Peyer's patch (tissue), 4 donors: Measurements from ENCODE around the gene AGXT2. TPM values are rescaled to one million over a fixed set of nuclear protein-coding genes. Genes with fewer than 3 reads are reported as not detected.

Experiments used
- DNase-seq, 3 donors: peaks; one replicate each; pipeline ENCODE4 v3.0.0-alpha.2; 2017 to 2019
- H3K27ac ChIP-seq, 4 donors: fragments of 200-600 bp; sonication (generic); one replicate each; pipeline ENCODE4 v1.5.1; 2016 to 2019
- H3K27me3 ChIP-seq, 2 donors: fragments of 200-600 bp; sonication (generic); one replicate each; pipeline ENCODE4 v1.5.1; 2019
- H3K36me3 ChIP-seq, 3 donors: fragments of 200-600 bp; sonication (generic); one replicate each; pipeline ENCODE4 v1.5.1; 2016 to 2019
- H3K4me1 ChIP-seq, 4 donors: fragments of 200-600 bp; sonication (generic); one replicate each; pipeline ENCODE4 v1.5.1; 2016 to 2019
- H3K4me3 ChIP-seq, 4 donors: fragments of 200-600 bp; sonication (generic); 1 replicate in 3 of 4; 2 replicates in 1 of 4; pipeline ENCODE4 v1.5.1; 2016 to 2019; ENCODE audit warnings: mild to moderate bottlenecking in 1 of 4
- H3K9me3 ChIP-seq, 4 donors: fragments of 200-600 bp; sonication (generic); one replicate each; pipeline ENCODE4 v1.5.1; 2016 to 2019; ENCODE audit warnings: mild to moderate bottlenecking in 1 of 4
- CTCF ChIP-seq, 6 experiments: fragments of 450-650 bp in 4 of 6; fragments of 200-600 bp in 2 of 6; sonication (generic) in 1 of 6; IDR thresholded peaks; one replicate each; pipeline ENCODE4 v1.5.1; 2017 to 2019; ENCODE audit warnings: antibody characterized with exemption in 6 of 6, mild to moderate bottlenecking in 3 of 6, moderate library complexity in 1 of 6
- POLR2A ChIP-seq, 2 donors: fragments of 450-650 bp; IDR thresholded peaks; one replicate each; pipeline ENCODE4 v1.5.1; 2017; ENCODE audit warnings: antibody characterized with exemption in 2 of 2, mild to moderate bottlenecking in 2 of 2, moderate library complexity in 2 of 2
- total RNA-seq, 4 donors: library from RNA; depleted of rRNA; stranded (reverse); fragments of >200 nt; gene quantifications; one replicate each; pipeline ENCODE4 v1.1.0, GENCODE V29; 2016

The AGXT2 gene
- total RNA-seq, 4 donors from 2014 or later, result 4.8 to 11.2 (median 5.5) TPM; not detected in 1

GRCh38 chr5:35063414-35063813, 15.7 kb upstream of the AGXT2 start:
- DNase-seq, result no peak
- H3K36me3 ChIP-seq, result peaks cover 0 to 8% (median 0%) of the 10 kb centered on the region in 3 donors
- no peaks in the 10 kb centered on the region for H3K27me3 ChIP-seq
- no peaks in the 10 kb centered on the region for H3K9me3 ChIP-seq
- no peaks in the 10 kb centered on the region for H3K4me1 ChIP-seq
- H3K27ac ChIP-seq, result no peak overlapping the region
- no peak overlapping the region for H3K4me3 ChIP-seq
- TF ChIP-seq CTCF (IDR thresholded peaks at IDR 0.05) (no peak), POLR2A (IDR thresholded peaks at IDR 0.05) (no peak)

- Histone ChIP-seq H3K4me1 (no peaks in the 10 kb centered on the region), H3K27me3 (no peaks in the 10 kb centered on the region), H3K9me3 (no peaks in the 10 kb centered on the region), H3K36me3 (peaks cover 0 to 7% (median 0%) of the 10 kb centered on the region in 3 donors), H3K27ac (no peak overlapping the region), H3K4me3 (no peak overlapping the region)
- DNase-seq, result no peak
- TF ChIP-seq POLR2A (IDR thresholded peaks at IDR 0.05), result no peak
- TF ChIP-seq CTCF (IDR thresholded peaks at IDR 0.05), result no peak
These were observed 13.5 kb upstream of the AGXT2 start for GRCh38 chr5:35061211-35061770.

- no peaks in the 10 kb centered on the region for H3K36me3 ChIP-seq
- DNase-seq, result no peak
- no peaks in the 10 kb centered on the region for H3K4me1 ChIP-seq
- no peaks in the 10 kb centered on the region for H3K27me3 ChIP-seq
- H3K4me3 ChIP-seq, result no peak overlapping the region
- TF ChIP-seq CTCF (IDR thresholded peaks at IDR 0.05) (no peak), POLR2A (IDR thresholded peaks at IDR 0.05) (no peak)
- H3K9me3 ChIP-seq, result no peaks in the 10 kb centered on the region
- H3K27ac ChIP-seq, result no peak overlapping the region
These were observed 12.5 kb upstream of the AGXT2 start for GRCh38 chr5:35060236-35060635.

- Histone ChIP-seq H3K27me3 (no peaks in the 10 kb centered on the region), H3K36me3 (no peaks in the 10 kb centered on the region), H3K27ac (no peak overlapping the region), H3K9me3 (no peaks in the 10 kb centered on the region), H3K4me3 (no peak overlapping the region), H3K4me1 (no peaks in the 10 kb centered on the region)
- no peak for TF ChIP-seq POLR2A (IDR thresholded peaks at IDR 0.05)
- TF ChIP-seq CTCF (IDR thresholded peaks at IDR 0.05), result no peak
- no peak for DNase-seq
These were observed 11.5 kb upstream of the AGXT2 start for GRCh38 chr5:35059251-35059650.

GRCh38 chr5:35058374-35058788, 10.6 kb upstream of the AGXT2 start:
- Histone ChIP-seq H3K9me3 (no peaks in the 10 kb centered on the region), H3K36me3 (no peaks in the 10 kb centered on the region), H3K4me3 (no peak overlapping the region), H3K4me1 (no peaks in the 10 kb centered on the region), H3K27me3 (no peaks in the 10 kb centered on the region), H3K27ac (no peak overlapping the region)
- DNase-seq, result no peak
- TF ChIP-seq POLR2A (IDR thresholded peaks at IDR 0.05) (no peak), CTCF (IDR thresholded peaks at IDR 0.05) (no peak)

DNA sequence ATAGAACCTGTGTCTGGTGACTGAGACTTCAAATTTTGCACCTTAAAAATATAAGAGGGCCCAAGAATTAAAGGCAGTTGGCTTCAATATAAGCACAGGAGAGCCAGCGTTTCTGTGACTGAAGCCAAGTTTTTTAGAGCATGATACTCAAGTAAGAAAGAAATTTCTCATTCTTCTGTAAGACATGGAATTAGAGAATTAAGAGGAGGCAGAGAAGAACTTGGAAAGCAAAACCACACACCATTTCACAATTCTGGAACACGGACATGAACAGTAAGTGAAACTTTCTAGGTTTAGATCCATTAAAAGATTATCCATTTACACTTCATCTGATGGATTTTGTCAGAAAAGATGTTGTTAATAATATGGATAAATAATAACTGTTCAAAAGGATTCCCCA, 8.9 kb upstream of the AGXT2 start:
- Histone ChIP-seq H3K4me1 (no peaks in the 10 kb centered on the region), H3K36me3 (no peaks in the 10 kb centered on the region), H3K27ac (no peak overlapping the region), H3K9me3 (no peaks in the 10 kb centered on the region), H3K27me3 (no peaks in the 10 kb centered on the region), H3K4me3 (no peak overlapping the region)
- no peak for DNase-seq
- TF ChIP-seq POLR2A (IDR thresholded peaks at IDR 0.05) (no peak), CTCF (IDR thresholded peaks at IDR 0.05) (no peak)
